H1 (cell line): ENCODE data around the gene LEPR. TPM values are rescaled to one million over a fixed set of nuclear protein-coding genes. Genes with fewer than 3 reads are reported as not detected.

Experiments
- JUND ChIP-seq: IDR thresholded peaks from 2 replicates; pipeline ENCODE4 v1.6.1; 2011; ENCODE audit warnings: mild to moderate bottlenecking, improper control_type of control experiment, low read length
- SIRT6 ChIP-seq: IDR thresholded peaks from one replicate; pipeline ENCODE4 v1.7.1; 2012; ENCODE audit warnings: low read length, inconsistent platforms
- polyA plus RNA-seq, 7 experiments: library from polyadenylated mRNA; depleted of rRNA in 3 of 7; stranded (reverse) in 5 of 7; unstranded in 2 of 7; fragments of >200 nt in 5 of 7; fragments of 200-250 nt in 2 of 7; gene quantifications; 1 replicate in 5 of 7; 2 replicates in 1 of 7; 4 replicates in 1 of 7; pipeline versions ENCODE4 v1.2.1 to v1.2.3, GENCODE V29; 2011 to 2013; ENCODE audit warnings: missing spikeins in 2 of 7, mixed read lengths in 2 of 7
- total RNA-seq: library from RNA; stranded (reverse); fragmentation: NEBNext Ultra II Directional; extraction: Animal tissue kit (Norgen Biotek cat#: 25700); gene quantifications from 2 replicates; pipeline ENCODE4 v1.2.1, GENCODE V29; 2021

Gene LEPR
- total and polyA plus RNA-seq, 2 of the 8 experiments (the other 6 are each of a cell fraction or from before 2014, with no cell fraction given): 1.3 to 3.9 TPM

- TF ChIP-seq SIRT6 (no peak), JUND (no peak)
Measured at GRCh38 chr1:65456481-65456880, 36.0 kb downstream of the LEPR start (continued).
